Activated T-cell treated with anti-CD3 and anti-CD28 coated beads for 4 hours (primary cell): Measurements from ENCODE around the gene KLHDC7B.

Source experiments
- DNase-seq: peaks from one replicate; pipeline ENCODE4 v3.0.0-alpha.2; 2020

The KLHDC7B gene

GRCh38 chr22:50548921-50549790 lies 3.5 kb downstream of the KLHDC7B start:
- DNase-seq = no peak

- DNase-seq = no peak
Observed at GRCh38 chr22:50550395-50550794, 4.7 kb downstream of the KLHDC7B start.

- DNase-seq = no peak
Observed at GRCh38 chr22:50551160-50551752, 5.6 kb downstream of the KLHDC7B start.

- DNase-seq = no peak
Observed at GRCh38 chr22:50553310-50553709, 7.6 kb downstream of the KLHDC7B start.

DNA sequence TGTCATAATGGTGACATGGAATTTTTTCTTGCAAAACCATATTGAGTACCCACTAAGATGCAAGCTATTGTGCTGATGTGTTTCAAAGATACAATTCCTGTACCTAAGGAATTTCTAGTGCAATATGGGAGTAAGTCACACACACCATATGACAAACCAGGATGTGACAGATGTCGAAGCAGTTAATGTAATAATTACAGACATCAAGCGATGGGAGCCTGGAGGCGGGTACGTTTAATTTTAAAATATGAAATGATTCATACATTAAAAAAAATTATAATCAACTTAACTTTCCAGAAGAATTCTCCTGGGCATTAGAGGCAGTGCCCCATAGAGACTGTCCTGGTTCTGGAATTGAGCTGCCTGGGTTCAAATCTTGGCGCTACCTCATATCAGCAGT lies 11.0 kb downstream of the KLHDC7B start:
- DNase-seq = no peak

DNA sequence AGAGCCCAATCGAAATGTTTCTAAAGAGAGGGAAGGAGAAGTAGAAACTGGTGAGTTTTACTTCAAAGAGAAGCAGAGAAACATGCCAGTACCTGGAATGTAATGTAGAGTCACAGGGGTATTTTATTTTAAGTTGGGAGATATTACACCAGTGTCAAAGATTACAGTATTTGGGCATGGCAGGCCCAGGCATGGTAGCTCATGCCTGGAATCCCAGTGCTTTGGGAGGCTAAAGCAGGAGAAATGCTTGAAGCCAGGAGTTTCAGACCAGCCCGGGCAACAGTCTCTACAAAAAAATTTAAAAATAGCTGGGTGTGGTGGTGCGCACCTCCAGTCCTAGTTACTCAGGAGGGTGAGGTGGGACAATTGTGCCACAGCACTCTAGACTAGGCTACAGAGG lies 14.3 kb downstream of the KLHDC7B start:
- DNase-seq = no peak

- DNase-seq = no peak
Observed at GRCh38 chr22:50561401-50562358, 16.0 kb downstream of the KLHDC7B start.

- DNase-seq = peak; percentile 96
Observed at GRCh38 chr22:50562523-50563412, 17.1 kb downstream of the KLHDC7B start, which contains the start of gene SYCE3. Gene SYCE3, minus strand, starts transcription at chr22:50562919. Its CDS starts 6,514 bp downstream, at chr22:50556405.

GRCh38 chr22:50563413-50564160 lies 17.9 kb downstream of the KLHDC7B start:
- DNase-seq = no peak

DNA sequence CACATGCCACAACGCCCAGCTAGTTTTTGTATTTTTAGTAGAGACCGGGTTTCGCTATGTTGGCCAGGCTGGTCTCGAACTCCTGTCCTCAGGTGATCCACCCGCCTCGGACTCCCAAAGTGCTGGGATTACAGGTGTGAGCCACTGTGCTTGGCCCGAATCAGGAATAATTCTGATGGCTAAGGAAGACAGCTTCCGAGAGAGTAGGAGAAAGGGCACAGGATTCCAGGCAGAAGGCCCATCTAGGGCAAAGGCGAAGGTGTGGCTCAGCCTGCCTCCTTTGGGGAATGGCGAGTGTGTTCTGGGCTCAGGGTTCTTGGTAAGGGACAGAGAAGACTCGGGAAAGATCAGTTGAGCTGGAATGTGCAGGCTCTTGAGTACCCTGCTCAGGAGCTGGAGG lies 18.6 kb downstream of the KLHDC7B start:
- DNase-seq = no peak

DNA sequence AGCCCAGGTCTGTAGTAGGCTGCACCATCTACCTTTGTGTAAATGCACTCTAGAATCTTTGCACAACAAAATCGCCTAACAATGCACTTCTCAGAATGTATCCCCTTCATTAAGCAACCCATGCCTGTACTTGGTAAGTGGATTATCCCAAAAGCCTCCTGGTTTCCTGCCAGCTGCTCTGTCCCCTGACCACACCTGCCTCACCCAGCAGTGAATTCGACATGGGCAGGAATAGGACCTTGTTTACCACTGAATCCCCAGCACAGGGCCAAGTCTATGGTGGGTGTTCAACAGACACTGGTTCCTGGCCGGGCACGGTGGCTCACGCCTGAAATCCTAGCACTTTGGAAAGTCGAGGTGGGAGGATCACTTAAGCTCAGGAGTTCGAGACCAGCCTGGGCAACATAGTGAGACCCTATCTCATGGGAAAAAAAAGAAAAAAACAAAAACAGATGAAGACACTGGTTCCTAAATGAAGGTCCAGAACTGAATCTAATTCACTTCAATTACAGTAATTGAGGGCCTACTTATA lies 22.1 kb downstream of the KLHDC7B start:
- no peak for DNase-seq

DNA sequence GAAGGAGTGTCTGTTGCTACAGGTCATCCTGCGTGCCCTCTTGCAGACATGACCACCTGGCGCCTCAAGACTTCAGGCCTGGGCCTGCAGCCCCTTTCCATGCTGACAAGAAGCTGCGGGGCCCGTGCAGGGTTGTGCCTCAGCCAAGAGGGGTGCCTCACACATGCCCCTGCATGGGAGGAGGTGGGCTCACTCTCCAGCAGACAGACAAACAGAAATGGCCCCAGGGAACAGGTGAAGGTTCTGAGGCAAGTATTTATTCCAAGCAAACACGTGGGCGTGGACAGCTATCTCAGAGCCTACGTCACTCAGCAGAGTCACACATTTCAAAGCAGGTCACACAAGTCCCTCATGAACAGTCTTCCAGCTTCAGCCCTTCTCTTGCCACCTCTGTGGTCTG lies 22.9 kb downstream of the KLHDC7B start:
- DNase-seq = no peak

DNA sequence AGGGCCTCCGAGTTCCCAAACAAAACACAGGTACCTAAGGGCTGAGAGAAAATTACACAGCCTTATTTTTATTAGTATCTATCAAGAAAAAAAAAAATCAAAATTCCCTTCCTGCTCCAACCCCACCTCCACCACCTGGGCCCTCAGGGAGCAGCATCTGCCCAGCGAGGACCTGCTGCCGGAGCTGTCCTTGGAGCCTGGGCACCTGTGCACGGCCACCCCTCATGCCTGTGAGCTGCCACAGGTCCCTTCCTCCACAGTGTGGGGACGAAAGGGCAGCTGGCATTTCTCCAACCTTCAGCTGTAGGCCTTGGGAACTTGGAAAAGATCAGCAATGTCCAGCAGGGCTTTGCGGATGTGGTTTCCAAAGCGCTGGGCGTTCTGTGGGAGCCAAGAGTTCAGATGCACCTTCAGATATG lies 23.4 kb downstream of the KLHDC7B start:
- DNase-seq = no peak

DNA sequence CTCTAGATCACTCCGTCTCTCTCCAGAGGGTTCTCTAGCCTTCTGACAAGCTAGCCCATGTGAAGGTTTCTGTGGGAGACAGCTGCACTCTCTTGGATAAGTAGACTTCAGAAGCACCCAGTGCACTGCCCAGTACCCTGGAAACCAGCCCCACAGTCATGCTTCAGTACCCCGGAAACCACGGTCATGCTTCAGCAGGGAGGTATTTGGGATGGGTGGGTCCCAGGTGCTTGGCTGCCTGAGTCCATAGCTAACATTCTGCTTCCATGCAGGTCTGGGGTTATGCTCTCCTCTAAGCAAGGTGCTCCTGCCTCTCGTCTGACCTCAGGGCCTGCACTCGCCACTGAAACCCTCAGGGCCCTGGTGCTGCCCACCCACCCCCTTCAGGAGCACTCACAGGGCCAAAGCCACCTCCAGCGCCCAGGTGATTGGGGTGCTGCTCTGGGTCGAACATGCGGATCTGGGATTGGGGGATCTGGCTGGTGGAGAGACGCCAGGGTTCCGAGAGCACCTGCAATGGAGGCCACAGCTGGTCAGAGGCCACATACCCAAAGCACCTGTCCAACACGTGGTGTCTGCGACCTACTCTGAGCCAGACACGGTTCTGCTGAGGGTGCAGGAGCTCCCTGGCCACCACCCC lies 24.3 kb downstream of the KLHDC7B start:
- DNase-seq = no peak

DNA sequence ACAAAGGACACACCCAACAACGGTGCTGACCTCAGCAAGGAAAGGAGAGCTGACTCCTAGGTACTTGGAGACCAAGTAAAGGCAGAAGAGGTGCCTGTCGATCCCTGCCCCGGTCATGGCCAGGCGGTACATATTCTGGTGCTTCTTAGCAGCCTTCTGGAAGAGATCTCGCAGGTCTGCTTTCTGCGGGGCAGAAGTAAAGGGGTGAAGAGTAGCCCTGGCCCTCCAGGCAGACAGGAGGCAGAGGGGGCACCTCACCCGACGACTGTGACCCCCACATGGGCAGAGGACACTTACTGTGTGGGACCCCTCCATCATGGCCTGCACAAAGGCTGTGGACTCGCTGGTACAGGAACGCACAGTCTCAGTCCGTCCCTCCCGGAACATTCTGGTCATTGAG lies 25.2 kb downstream of the KLHDC7B start:
- DNase-seq = no peak

GRCh38 chr22:50571264-50572175 lies 25.8 kb downstream of the KLHDC7B start:
- no peak for DNase-seq

DNA sequence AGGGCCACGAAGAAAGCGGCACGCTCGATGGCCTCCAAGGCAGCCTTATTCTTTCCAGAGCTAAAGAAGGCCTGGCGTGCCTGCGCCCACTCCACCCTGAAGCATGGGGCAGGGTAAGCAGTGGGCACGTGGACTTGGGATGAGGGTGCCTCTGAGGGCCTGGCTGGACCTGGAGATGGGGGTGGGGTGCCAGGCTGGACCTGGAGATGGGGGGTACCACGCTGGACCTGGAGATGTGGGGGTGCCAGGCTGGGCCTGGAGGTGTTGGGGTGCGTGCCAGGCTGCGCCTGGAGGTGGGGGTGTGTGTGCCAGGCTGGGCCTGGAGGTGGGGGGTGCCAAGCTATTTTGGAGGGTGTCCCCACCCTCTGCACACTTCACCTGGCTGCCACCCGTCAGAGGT lies 27.3 kb downstream of the KLHDC7B start:
- no peak for DNase-seq

GRCh38 chr22:50573491-50574382 lies 28.0 kb downstream of the KLHDC7B start:
- no peak for DNase-seq
